Gastrocnemius medialis (tissue), 4 donors: Measurements from ENCODE around the gene AVPR2. TPM values are rescaled to one million over a fixed set of nuclear protein-coding genes. Genes with fewer than 3 reads are reported as not detected.

ENCODE experiments used
- ATAC-seq, 2 donors: fragments of 150-250 bp; one replicate each; pipeline ENCODE4 v1.9.1; 2016
- DNase-seq, 2 donors: peaks; one replicate each; pipeline ENCODE4 v3.0.0-alpha.2; 2019
- H3K27ac ChIP-seq, 4 donors: fragments of 200-600 bp; sonication (generic); 1 replicate in 1 of 4; 2 replicates in 3 of 4; pipeline ENCODE4 v1.5.1; 2016 to 2018; ENCODE audit warnings: mild to moderate bottlenecking in 2 of 4, moderate library complexity in 1 of 4
- H3K27me3 ChIP-seq, 3 donors: fragments of 200-600 bp; sonication (generic) in 2 of 3; 1 replicate in 1 of 3; 2 replicates in 2 of 3; pipeline versions ENCODE4 v1.5.1 to v1.6.0; 2016 to 2019; ENCODE audit warnings: mild to moderate bottlenecking in 1 of 3, moderate library complexity in 1 of 3
- H3K36me3 ChIP-seq, 2 donors: fragments of 200-600 bp; sonication (generic) in 1 of 2; one replicate each; pipeline ENCODE4 v1.5.1; 2017 to 2018
- H3K4me1 ChIP-seq, 2 donors: fragments of 200-600 bp; sonication (generic) in 1 of 2; one replicate each; pipeline ENCODE4 v1.5.1; 2016 to 2017; ENCODE audit warnings: mild to moderate bottlenecking in 2 of 2
- H3K4me3 ChIP-seq, 4 donors: fragments of 200-600 bp; sonication (generic) in 3 of 4; 1 replicate in 1 of 4; 2 replicates in 3 of 4; pipeline ENCODE4 v1.5.1; 2016 to 2019; ENCODE audit warnings: mild to moderate bottlenecking in 2 of 4
- H3K9me3 ChIP-seq, 3 donors: fragments of 200-600 bp; sonication (generic) in 2 of 3; 1 replicate in 1 of 3; 2 replicates in 2 of 3; pipeline ENCODE4 v1.5.1; 2016 to 2019
- CTCF ChIP-seq, 5 experiments: fragments of 450-650 bp in 3 of 5; fragments of 200-600 bp in 2 of 5; sonication (generic) in 2 of 5; IDR thresholded peaks in 4 of 5; conservative IDR thresholded peaks in 1 of 5; 1 replicate in 4 of 5; 2 replicates in 1 of 5; pipeline ENCODE4 v1.5.1; 2016 to 2019; ENCODE audit warnings: antibody characterized with exemption in 5 of 5, mild to moderate bottlenecking in 3 of 5, moderate library complexity in 3 of 5
- POLR2A ChIP-seq, 2 donors: fragments of 450-650 bp; IDR thresholded peaks; one replicate each; pipeline ENCODE4 v1.6.1; 2017; ENCODE audit warnings: antibody characterized with exemption in 2 of 2, mild to moderate bottlenecking in 2 of 2, moderate library complexity in 2 of 2
- in situ Hi-C, 4 donors: fragments of 200-750 bp; cut with MboI; loops; one replicate each; pipeline versions ENCODE4 v1.15.0 to v1.8.0; 2017; ENCODE audit warnings: low sequenced_read_pairs in 4 of 4
- intact Hi-C: fragments of 100-400 bp; cut with DNase I; formaldehyde crosslinking; loops from one replicate; pipeline ENCODE4 v1.15.1; 2023; ENCODE audit warnings: low total_unique reads
- total RNA-seq, 4 donors: library from RNA; depleted of rRNA; stranded (reverse); fragments of >200 nt; gene quantifications; one replicate each; pipeline versions ENCODE4 v1.1.0 to v1.2.3, GENCODE V29; 2016

The AVPR2 gene
- 1 to 10 TPM; 1.5 to 3.8 (median 2.0) TPM for total RNA-seq

DNA sequence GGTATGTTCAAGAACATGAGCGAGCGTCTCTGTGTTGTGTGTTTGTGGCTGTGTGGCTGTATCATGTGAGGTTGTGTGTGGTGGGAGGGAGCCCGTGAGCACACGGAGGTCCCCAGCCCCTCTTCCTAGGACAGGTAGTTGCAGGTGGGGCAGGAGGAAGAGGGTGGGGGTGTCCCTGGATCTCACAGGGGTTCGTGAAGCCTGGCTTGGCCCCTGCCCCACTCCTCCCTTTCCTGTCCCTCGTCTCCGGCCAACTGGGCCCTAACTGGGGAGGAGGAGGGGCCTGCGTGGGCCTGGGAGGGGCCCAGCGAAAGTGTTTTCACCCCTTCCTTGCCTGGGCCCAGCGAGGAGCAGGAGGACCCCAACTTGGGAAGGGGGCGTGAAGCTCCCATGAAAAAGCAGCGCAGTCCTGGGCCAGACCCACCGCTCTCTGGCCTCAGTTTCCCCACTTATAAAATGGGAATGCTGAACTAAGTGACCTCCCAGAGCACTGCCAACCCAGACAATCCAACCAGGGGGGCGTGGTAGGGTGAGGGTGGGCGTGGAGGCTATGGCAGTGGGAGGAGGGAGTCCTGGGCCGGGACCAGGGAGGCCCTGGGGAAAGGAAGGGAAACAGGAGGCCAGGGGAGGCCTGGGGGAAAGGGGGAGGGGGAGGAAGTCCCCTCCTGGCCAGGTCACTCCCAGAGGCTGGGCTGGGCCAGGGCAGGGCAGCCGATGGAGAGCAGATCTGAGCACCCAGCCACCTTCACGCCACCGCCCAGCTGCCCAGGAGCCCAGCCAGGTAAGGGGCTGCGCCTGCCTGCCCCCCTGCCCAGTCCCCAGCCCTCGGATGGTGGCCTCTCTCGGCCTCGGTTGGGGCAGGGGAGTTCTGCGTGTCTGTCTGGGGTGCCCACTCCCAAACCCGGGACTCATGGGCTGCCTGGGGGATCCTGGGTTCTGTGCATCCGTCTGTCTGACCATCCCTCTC lies at the start of gene AVPR2:
Gene AVPR2, plus strand, starts transcription at position 683 of the 967 bp plus-strand sequence. CDS start 473 bp downstream, outside the sequence.
- no peaks in the 10 kb centered on the region for H3K36me3 ChIP-seq
- TF ChIP-seq POLR2A (IDR thresholded peaks at IDR 0.05) (no peak), CTCF (IDR thresholded peaks at IDR 0.05 in 4 of 5, conservative IDR thresholded peaks at IDR 0.05 in 1 of 5) (no peak)
- H3K9me3 ChIP-seq, result no peaks in the 10 kb centered on the region
- ATAC-seq, result peak in 1 of 2 donors; percentile 42
- H3K27me3 ChIP-seq, result no peaks in the 10 kb centered on the region
- no peak for DNase-seq
- intact Hi-C loops (no loop called here), in situ Hi-C loops (no loop called here)
- peaks cover 0 to 9% of the 10 kb centered on the region in 2 donors for H3K4me1 ChIP-seq
- peak within 1 kb of the TSS in 3 of 4 donors; percentile 40 to 55 (median 48) for H3K27ac ChIP-seq
- H3K4me3 ChIP-seq, result peak within 1 kb of the TSS in 3 of 4 donors; percentile 0 to 45 (median 11)

DNA sequence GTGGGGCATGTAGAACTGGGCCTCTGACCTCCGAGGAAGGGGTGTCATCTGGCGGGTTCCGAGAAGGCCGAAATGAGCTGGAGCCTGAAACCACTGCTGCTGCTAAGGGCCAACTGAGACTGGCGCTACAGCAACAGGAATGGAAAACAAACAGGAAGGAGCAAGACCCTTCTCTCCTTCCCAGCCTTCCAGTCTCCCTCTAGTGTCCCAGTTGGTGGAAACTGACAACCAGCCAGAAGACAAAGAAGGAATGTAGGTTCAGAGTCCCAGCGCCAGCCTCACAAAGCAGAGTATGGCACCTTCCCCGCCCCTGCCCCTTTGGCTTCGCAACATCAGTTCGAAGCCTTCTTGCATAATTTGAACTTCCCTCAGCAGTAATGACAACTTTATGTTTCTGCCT lies 49.8 kb upstream of the AVPR2 start:
- DNase-seq (no peak), ATAC-seq (no peak)
- H3K4me3 ChIP-seq, result no peak overlapping the region
- H3K27ac ChIP-seq, result no peak overlapping the region
- TF ChIP-seq CTCF (IDR thresholded peaks at IDR 0.05 in 4 of 5, conservative IDR thresholded peaks at IDR 0.05 in 1 of 5), result no peak
- TF ChIP-seq POLR2A (IDR thresholded peaks at IDR 0.05), result no peak
- no peaks in the 10 kb centered on the region for H3K9me3 ChIP-seq
- no peaks in the 10 kb centered on the region for H3K36me3 ChIP-seq
- H3K27me3 ChIP-seq, result peaks cover 0 to 4% (median 0%) of the 10 kb centered on the region in 3 donors
- intact Hi-C loops, result no loop called here
- in situ Hi-C loops, result no loop called here
- H3K4me1 ChIP-seq, result no peaks in the 10 kb centered on the region

GRCh38 chrX:153857348-153857903 lies 47.0 kb upstream of the AVPR2 start:
- H3K36me3 ChIP-seq, result no peaks in the 10 kb centered on the region
- no peak overlapping the region for H3K4me3 ChIP-seq
- no peaks in the 10 kb centered on the region for H3K9me3 ChIP-seq
- H3K27me3 ChIP-seq, result peaks cover 0 to 4% (median 0%) of the 10 kb centered on the region in 3 donors
- DNase-seq, result no peak
- no peaks in the 10 kb centered on the region for H3K4me1 ChIP-seq
- H3K27ac ChIP-seq, result no peak overlapping the region
- ATAC-seq, result no peak
- in situ Hi-C loops, result no loop called here
- TF ChIP-seq POLR2A (IDR thresholded peaks at IDR 0.05), result no peak
- TF ChIP-seq CTCF (IDR thresholded peaks at IDR 0.05 in 4 of 5, conservative IDR thresholded peaks at IDR 0.05 in 1 of 5), result no peak
- intact Hi-C loops, result no loop called here

- Histone ChIP-seq H3K4me3 (no peak overlapping the region), H3K27me3 (peaks cover 0 to 4% (median 0%) of the 10 kb centered on the region in 3 donors), H3K9me3 (no peaks in the 10 kb centered on the region), H3K4me1 (no peaks in the 10 kb centered on the region), H3K36me3 (no peaks in the 10 kb centered on the region), H3K27ac (no peak overlapping the region)
- TF ChIP-seq POLR2A (IDR thresholded peaks at IDR 0.05), result no peak
- no peak for TF ChIP-seq CTCF (IDR thresholded peaks at IDR 0.05 in 4 of 5, conservative IDR thresholded peaks at IDR 0.05 in 1 of 5)
- in situ Hi-C loops, result no loop called here
- intact Hi-C loops, result no loop called here
- DNase-seq (no peak), ATAC-seq (no peak)
Observed at GRCh38 chrX:153861151-153861550, 43.3 kb upstream of the AVPR2 start.
